Activated CD8-positive, alpha-beta memory T cell treated with anti-CD3 and anti-CD28 coated beads for 1 hour (primary cell): ENCODE measurements around the gene SEC31A.
"Not testable (repeated sequence)": the region's sequence is repeated elsewhere in the genome, so short reads cannot be mapped to it uniquely, and the experiment has no call there.

Experiments
- DNase-seq, 2 donors: peaks; one replicate each; pipeline ENCODE4 v3.0.0-alpha.2; 2020; ENCODE audit warnings: low read depth in 1 of 2; ENCODE audit errors: extremely low read depth in 1 of 2

The SEC31A gene

GRCh38 chr4:82890901-82891706 is at the start of gene SEC31A:
TSS of gene SEC31A (minus strand) at chr4:82891153. CDS start at chr4:82881936, 9,217 bp downstream.
- DNase-seq = peak; percentile 88 to 97

- DNase-seq = no peak
Observed at GRCh38 chr4:82939414-82939813, 48.5 kb upstream of the SEC31A start.

GRCh38 chr4:82934441-82934840 is 43.5 kb upstream of the SEC31A start:
- DNase-seq = no peak

- no peak for DNase-seq
Observed at GRCh38 chr4:82930848-82931755, 40.1 kb upstream of the SEC31A start.

GRCh38 chr4:82921795-82922194 is 30.8 kb upstream of the SEC31A start:
- no peak for DNase-seq

- DNase-seq = no peak
Observed at GRCh38 chr4:82919386-82919785, 28.4 kb upstream of the SEC31A start.

- DNase-seq = no peak
Observed at GRCh38 chr4:82918091-82918490, 27.1 kb upstream of the SEC31A start.

- DNase-seq = not testable (repeated sequence)
Observed at GRCh38 chr4:82913968-82914367, 23.0 kb upstream of the SEC31A start.

GRCh38 chr4:82913305-82913704 is 22.4 kb upstream of the SEC31A start:
- DNase-seq = no peak

- DNase-seq = no peak
Observed at GRCh38 chr4:82909326-82909725, 18.4 kb upstream of the SEC31A start.

GRCh38 chr4:82906469-82906868 is 15.5 kb upstream of the SEC31A start:
- DNase-seq = no peak

- no peak for DNase-seq
Observed at GRCh38 chr4:82905205-82905604, 14.3 kb upstream of the SEC31A start.

- DNase-seq = no peak
Observed at GRCh38 chr4:82903737-82904136, 12.8 kb upstream of the SEC31A start.

GRCh38 chr4:82901183-82901718 is 10.3 kb upstream of the SEC31A start:
- DNase-seq = no peak

GRCh38 chr4:82900411-82901182 is 9.6 kb upstream of the SEC31A start, which contains the start of gene THAP9:
TSS of gene THAP9 (plus strand) at chr4:82900735. CDS start at chr4:82900803, 68 bp downstream.
- peak; percentile 93 to 96 for DNase-seq

GRCh38 chr4:82900066-82900410 is 9.1 kb upstream of the SEC31A start:
- DNase-seq = no peak

- DNase-seq = no peak
Observed at GRCh38 chr4:82899374-82900065, 8.6 kb upstream of the SEC31A start.

GRCh38 chr4:82898322-82899243 is 7.6 kb upstream of the SEC31A start:
- no peak for DNase-seq

GRCh38 chr4:82896755-82897154 is 5.8 kb upstream of the SEC31A start:
- DNase-seq = no peak
